Chondrocyte (in vitro differentiated cells): ENCODE measurements around the gene DRAM2. TPM values are rescaled to one million over a fixed set of nuclear protein-coding genes. Genes with fewer than 3 reads are reported as not detected.

ENCODE experiments used
- DNase-seq: peaks from one replicate; pipeline ENCODE4 v3.0.0; 2021; ENCODE audit warnings: mixed read lengths, low spot score
- H3K27ac Mint-ChIP-seq: one replicate; pipeline ENCODE4 v1.8.0; 2021; ENCODE audit warnings: mild to moderate bottlenecking, moderate library complexity, mixed read lengths; ENCODE audit not compliant: unreplicated experiment
- H3K27me3 Mint-ChIP-seq: 2 replicates; pipeline ENCODE4 v1.8.0; 2021; ENCODE audit warnings: low read depth, mixed read lengths
- H3K36me3 Mint-ChIP-seq: 2 replicates; pipeline ENCODE4 v1.8.0; 2021; ENCODE audit warnings: low read depth, mixed read lengths
- H3K4me1 Mint-ChIP-seq: 2 replicates; pipeline ENCODE4 v1.8.0; 2021; ENCODE audit warnings: low read depth, mild to moderate bottlenecking, mixed read lengths
- H3K4me3 Mint-ChIP-seq: one replicate; pipeline ENCODE4 v1.8.0; 2021; ENCODE audit warnings: mild to moderate bottlenecking, moderate library complexity, mixed read lengths; ENCODE audit not compliant: unreplicated experiment
- H3K9me3 Mint-ChIP-seq: 2 replicates; pipeline ENCODE4 v1.8.0; 2021; ENCODE audit warnings: low read depth, mixed read lengths
- total RNA-seq: library from RNA; stranded (reverse); gene quantifications from 3 replicates; pipeline ENCODE4 v1.2.1, GENCODE V29; 2021
- TF ChIP-seq, protein P1 (sequence below): fragments of 200-600 bp; sonication (generic); IDR thresholded peaks from 2 replicates; pipeline ENCODE4 v1.5.0; 2021; ENCODE audit warnings: antibody characterized with exemption, mild to moderate bottlenecking, moderate library complexity

Gene DRAM2
- total RNA-seq, 1 donor from 2014 or later, result 26.0 TPM

DNA sequence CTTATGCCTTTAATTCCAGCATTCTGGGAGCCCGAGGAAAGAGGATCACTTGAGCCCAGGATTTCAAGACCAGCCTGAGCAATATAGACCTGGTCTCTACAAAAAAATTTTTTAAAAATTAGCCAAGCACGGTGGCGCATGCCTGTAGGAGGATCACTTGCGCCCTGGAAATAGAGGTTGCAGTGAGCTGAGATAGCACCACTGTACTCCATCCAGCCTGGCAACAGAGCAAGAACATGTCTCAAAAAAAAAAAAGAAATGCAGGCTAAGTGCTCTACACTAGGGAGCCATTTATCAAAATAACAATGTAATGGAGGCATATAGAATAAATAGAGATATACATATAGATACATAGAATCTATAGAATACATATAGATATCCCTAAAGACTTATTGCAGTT is 23.5 kb upstream of the DRAM2 start:
- peaks cover 4% of the 10 kb centered on the region for H3K4me1 Mint-ChIP-seq
- no peaks in the 10 kb centered on the region for H3K9me3 Mint-ChIP-seq
- DNase-seq, result no peak
- H3K27ac Mint-ChIP-seq, result no peak overlapping the region
- H3K36me3 Mint-ChIP-seq, result peaks cover 10% of the 10 kb centered on the region
- H3K27me3 Mint-ChIP-seq, result no peaks in the 10 kb centered on the region
- TF ChIP-seq, protein P1, sequence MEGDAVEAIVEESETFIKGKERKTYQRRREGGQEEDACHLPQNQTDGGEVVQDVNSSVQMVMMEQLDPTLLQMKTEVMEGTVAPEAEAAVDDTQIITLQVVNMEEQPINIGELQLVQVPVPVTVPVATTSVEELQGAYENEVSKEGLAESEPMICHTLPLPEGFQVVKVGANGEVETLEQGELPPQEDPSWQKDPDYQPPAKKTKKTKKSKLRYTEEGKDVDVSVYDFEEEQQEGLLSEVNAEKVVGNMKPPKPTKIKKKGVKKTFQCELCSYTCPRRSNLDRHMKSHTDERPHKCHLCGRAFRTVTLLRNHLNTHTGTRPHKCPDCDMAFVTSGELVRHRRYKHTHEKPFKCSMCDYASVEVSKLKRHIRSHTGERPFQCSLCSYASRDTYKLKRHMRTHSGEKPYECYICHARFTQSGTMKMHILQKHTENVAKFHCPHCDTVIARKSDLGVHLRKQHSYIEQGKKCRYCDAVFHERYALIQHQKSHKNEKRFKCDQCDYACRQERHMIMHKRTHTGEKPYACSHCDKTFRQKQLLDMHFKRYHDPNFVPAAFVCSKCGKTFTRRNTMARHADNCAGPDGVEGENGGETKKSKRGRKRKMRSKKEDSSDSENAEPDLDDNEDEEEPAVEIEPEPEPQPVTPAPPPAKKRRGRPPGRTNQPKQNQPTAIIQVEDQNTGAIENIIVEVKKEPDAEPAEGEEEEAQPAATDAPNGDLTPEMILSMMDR, result no peak
- H3K4me3 Mint-ChIP-seq, result no peak overlapping the region

DNA sequence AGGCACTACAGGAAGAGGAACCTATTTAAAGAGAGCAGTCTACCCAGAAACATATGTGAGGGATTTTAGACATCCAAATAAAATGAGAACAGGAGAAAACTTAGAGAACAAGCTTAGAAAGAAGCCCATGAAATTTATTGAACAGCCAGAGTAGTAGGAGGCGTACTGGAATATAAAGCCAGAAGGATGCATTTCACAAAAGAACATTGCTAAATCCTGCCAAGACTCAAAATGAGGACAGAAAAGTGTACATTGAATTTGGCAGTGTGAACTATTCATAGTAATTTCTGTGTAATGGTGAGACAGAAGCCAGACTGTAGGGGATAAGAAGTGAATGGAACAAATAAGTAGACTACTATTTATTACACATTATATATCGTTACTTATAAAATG is 22.6 kb upstream of the DRAM2 start:
- Mint-ChIP-seq H3K27ac (no peak overlapping the region), H3K4me3 (no peak overlapping the region), H3K36me3 (peaks cover 6% of the 10 kb centered on the region), H3K27me3 (no peaks in the 10 kb centered on the region), H3K4me1 (no peaks in the 10 kb centered on the region), H3K9me3 (no peaks in the 10 kb centered on the region)
- DNase-seq, result no peak
- TF ChIP-seq, protein P1, result no peak

- no peaks in the 10 kb centered on the region for H3K4me1 Mint-ChIP-seq
- no peak overlapping the region for H3K4me3 Mint-ChIP-seq
- DNase-seq, result no peak
- peaks cover 6% of the 10 kb centered on the region for H3K36me3 Mint-ChIP-seq
- H3K9me3 Mint-ChIP-seq, result no peaks in the 10 kb centered on the region
- no peak overlapping the region for H3K27ac Mint-ChIP-seq
- no peaks in the 10 kb centered on the region for H3K27me3 Mint-ChIP-seq
- TF ChIP-seq, protein P1, result no peak
Observed at GRCh38 chr1:111161843-111162487, 22.1 kb upstream of the DRAM2 start.

- H3K9me3 Mint-ChIP-seq, result peaks cover 11% of the 10 kb centered on the region
- H3K4me3 Mint-ChIP-seq, result no peak overlapping the region
- no peak for DNase-seq
- TF ChIP-seq, protein P1, result no peak
- H3K36me3 Mint-ChIP-seq, result peaks cover 29% of the 10 kb centered on the region
- no peaks in the 10 kb centered on the region for H3K4me1 Mint-ChIP-seq
- H3K27me3 Mint-ChIP-seq, result no peaks in the 10 kb centered on the region
- H3K27ac Mint-ChIP-seq, result no peak overlapping the region
Observed at GRCh38 chr1:111157431-111157830, 17.5 kb upstream of the DRAM2 start.

GRCh38 chr1:111154021-111154999 is 14.4 kb upstream of the DRAM2 start:
- no peak overlapping the region for H3K27ac Mint-ChIP-seq
- H3K4me3 Mint-ChIP-seq, result no peak overlapping the region
- TF ChIP-seq, protein P1, result no peak
- peaks cover 11% of the 10 kb centered on the region for H3K9me3 Mint-ChIP-seq
- peaks cover 39% of the 10 kb centered on the region for H3K36me3 Mint-ChIP-seq
- no peaks in the 10 kb centered on the region for H3K27me3 Mint-ChIP-seq
- no peaks in the 10 kb centered on the region for H3K4me1 Mint-ChIP-seq
- DNase-seq, result no peak
